Measurements from ENCODE around the gene IGSF3.

The IGSF3 gene

GRCh38 chr1:116679091-116679827 is 11.7 kb upstream of the IGSF3 start:
- no peaks in the 10 kb centered on the region for H3K9me3 ChIP-seq
- in situ Hi-C loops (cut with MboI; ENCODE audit: low sequenced_read_pairs): loop anchor here (10.0 kb wide), 1 partner anchor 104 kb away; the partner anchor contains the start of gene CD58
- no peaks in the 10 kb centered on the region for H3K4me1 ChIP-seq
- H3K36me3 ChIP-seq (replicated peaks): no peaks in the 10 kb centered on the region
- no peak for DNase-seq (ENCODE audit: low spot score in 2 of 2)
- no peak overlapping the region for H3K4me3 ChIP-seq
- peaks cover 2% of the 10 kb centered on the region; the same call in 1 of the 2 replicates for H3K27me3 ChIP-seq (ENCODE audit: low read depth)

GRCh38 chr1:116678732-116679090 is 11.2 kb upstream of the IGSF3 start:
- no peaks in the 10 kb centered on the region for H3K9me3 ChIP-seq
- H3K36me3 ChIP-seq (replicated peaks): no peaks in the 10 kb centered on the region
- no peaks in the 10 kb centered on the region for H3K4me1 ChIP-seq
- no peak for DNase-seq (ENCODE audit: low spot score in 2 of 2)
- H3K4me3 ChIP-seq: no peak overlapping the region
- H3K27me3 ChIP-seq (ENCODE audit: low read depth): peaks cover 2% of the 10 kb centered on the region; the same call in 1 of the 2 replicates
- in situ Hi-C loops (cut with MboI; ENCODE audit: low sequenced_read_pairs): loop anchor here (10.0 kb wide), 1 partner anchor 104 kb away; the partner anchor contains the start of gene CD58

- no peak for DNase-seq (ENCODE audit: low spot score in 2 of 2)
- H3K4me1 ChIP-seq: no peaks in the 10 kb centered on the region
- H3K27me3 ChIP-seq (ENCODE audit: low read depth): peaks cover 5% of the 10 kb centered on the region
- H3K9me3 ChIP-seq: no peaks in the 10 kb centered on the region
- no peak overlapping the region for H3K4me3 ChIP-seq
- no peaks in the 10 kb centered on the region for H3K36me3 ChIP-seq (replicated peaks)
- in situ Hi-C loops (cut with MboI; ENCODE audit: low sequenced_read_pairs): loop anchor here (10.0 kb wide), 1 partner anchor 103 kb away; the partner anchor contains the start of gene CD58
Observed at GRCh38 chr1:116677474-116678062, 10.0 kb upstream of the IGSF3 start.

DNA sequence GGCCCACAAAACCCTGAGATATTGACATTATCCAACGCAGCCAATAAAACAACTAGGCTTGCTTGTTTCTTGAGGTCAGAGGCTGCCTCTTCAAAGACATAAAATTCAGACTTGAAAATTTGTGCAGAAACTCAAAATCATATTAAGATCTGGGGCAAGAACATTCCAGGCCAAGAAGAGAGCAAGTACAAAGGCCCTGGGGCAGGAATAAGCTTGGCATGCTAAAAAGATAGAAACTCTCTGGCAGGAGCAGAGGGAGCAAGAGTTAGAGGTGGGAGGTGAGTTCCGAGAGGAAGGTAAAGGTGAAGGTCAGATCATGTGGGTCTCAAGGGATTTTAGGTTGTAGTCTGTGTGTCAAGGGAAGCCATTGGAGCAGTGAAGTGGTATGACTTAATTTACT is 8.8 kb upstream of the IGSF3 start:
- Histone ChIP-seq H3K27me3 (ENCODE audit: low read depth) (peaks cover 5% of the 10 kb centered on the region), H3K4me1 (no peaks in the 10 kb centered on the region), H3K4me3 (no peak overlapping the region), H3K9me3 (no peaks in the 10 kb centered on the region), H3K36me3 (replicated peaks) (no peaks in the 10 kb centered on the region)
- in situ Hi-C loops (cut with MboI; ENCODE audit: low sequenced_read_pairs): loop anchor here (10.0 kb wide), 1 partner anchor 101 kb away; the partner anchor contains the start of gene CD58
- no peak for DNase-seq (ENCODE audit: low spot score in 2 of 2)

DNA sequence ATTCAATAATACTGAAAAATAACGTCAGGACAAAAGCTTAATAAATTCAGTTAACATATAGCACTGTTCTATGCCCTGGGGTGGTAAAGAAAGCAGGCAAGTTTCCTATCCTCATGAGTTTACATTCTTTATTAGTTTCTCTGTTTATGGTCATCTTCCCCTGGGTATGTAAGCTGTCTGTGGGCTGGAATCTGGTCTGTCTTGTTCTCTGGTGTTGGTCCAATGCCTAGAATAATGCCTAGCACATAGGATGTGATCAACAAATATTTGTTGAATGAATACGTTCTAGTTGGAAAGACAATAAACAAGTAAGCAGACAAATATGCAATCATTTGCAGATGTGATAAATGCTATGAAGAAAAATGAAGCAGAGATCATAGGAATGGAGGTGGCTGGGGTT is 7.2 kb upstream of the IGSF3 start:
- in situ Hi-C loops (cut with MboI; ENCODE audit: low sequenced_read_pairs): loop anchor here (10.0 kb wide), 1 partner anchor 100 kb away; the partner anchor contains the start of gene CD58
- no peaks in the 10 kb centered on the region for H3K36me3 ChIP-seq (replicated peaks)
- no peaks in the 10 kb centered on the region for H3K9me3 ChIP-seq
- H3K27me3 ChIP-seq (ENCODE audit: low read depth): peaks cover 5% of the 10 kb centered on the region
- H3K4me3 ChIP-seq: no peak overlapping the region
- H3K4me1 ChIP-seq: no peaks in the 10 kb centered on the region
- no peak for DNase-seq (ENCODE audit: low spot score in 2 of 2)

DNA sequence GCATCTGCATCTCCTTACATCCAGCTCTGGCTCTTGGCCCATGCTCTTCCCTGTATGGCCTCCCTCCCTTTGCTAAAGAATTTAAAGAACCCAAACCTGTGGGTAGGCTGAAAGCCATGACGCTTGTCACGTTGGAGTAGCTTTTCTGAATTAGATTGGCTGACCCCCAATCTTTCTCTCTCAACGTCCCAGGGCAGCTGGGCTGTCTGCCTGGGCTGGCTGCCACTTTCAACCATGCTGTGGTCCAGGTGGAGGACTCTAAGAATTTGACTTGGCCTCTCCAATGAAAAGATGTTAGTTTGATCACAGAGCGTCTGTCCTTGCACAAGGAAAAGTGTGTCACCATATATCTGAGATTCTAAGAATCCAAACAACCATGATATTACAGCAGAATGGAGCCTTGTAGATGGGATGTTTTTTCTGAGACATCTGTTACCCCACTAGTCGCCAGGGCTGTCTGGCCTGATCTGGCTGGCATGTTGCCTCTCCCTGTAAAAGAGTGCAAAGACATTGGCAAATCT is 6.5 kb upstream of the IGSF3 start:
- H3K4me3 ChIP-seq: no peak overlapping the region
- no peaks in the 10 kb centered on the region for H3K36me3 ChIP-seq (replicated peaks)
- H3K4me1 ChIP-seq: no peaks in the 10 kb centered on the region
- in situ Hi-C loops (cut with MboI; ENCODE audit: low sequenced_read_pairs): loop anchor here (10.0 kb wide), 1 partner anchor 99 kb away; the partner anchor contains the start of gene CD58
- no peak for DNase-seq (ENCODE audit: low spot score in 2 of 2)
- peaks cover 5% of the 10 kb centered on the region for H3K27me3 ChIP-seq (ENCODE audit: low read depth)
- no peaks in the 10 kb centered on the region for H3K9me3 ChIP-seq

- in situ Hi-C loops (cut with MboI; ENCODE audit: low sequenced_read_pairs): loop anchor here (10.0 kb wide), 1 partner anchor 97 kb away; the partner anchor contains the start of gene CD58
- Histone ChIP-seq H3K4me3 (no peak overlapping the region), H3K27me3 (ENCODE audit: low read depth) (peaks cover 3% of the 10 kb centered on the region), H3K36me3 (replicated peaks) (no peaks in the 10 kb centered on the region), H3K4me1 (peaks cover 2% of the 10 kb centered on the region; the same call in 1 of the 2 replicates), H3K9me3 (no peaks in the 10 kb centered on the region)
- no peak for DNase-seq (ENCODE audit: low spot score in 2 of 2)
Observed at GRCh38 chr1:116671912-116672311, 4.4 kb upstream of the IGSF3 start.

DNA sequence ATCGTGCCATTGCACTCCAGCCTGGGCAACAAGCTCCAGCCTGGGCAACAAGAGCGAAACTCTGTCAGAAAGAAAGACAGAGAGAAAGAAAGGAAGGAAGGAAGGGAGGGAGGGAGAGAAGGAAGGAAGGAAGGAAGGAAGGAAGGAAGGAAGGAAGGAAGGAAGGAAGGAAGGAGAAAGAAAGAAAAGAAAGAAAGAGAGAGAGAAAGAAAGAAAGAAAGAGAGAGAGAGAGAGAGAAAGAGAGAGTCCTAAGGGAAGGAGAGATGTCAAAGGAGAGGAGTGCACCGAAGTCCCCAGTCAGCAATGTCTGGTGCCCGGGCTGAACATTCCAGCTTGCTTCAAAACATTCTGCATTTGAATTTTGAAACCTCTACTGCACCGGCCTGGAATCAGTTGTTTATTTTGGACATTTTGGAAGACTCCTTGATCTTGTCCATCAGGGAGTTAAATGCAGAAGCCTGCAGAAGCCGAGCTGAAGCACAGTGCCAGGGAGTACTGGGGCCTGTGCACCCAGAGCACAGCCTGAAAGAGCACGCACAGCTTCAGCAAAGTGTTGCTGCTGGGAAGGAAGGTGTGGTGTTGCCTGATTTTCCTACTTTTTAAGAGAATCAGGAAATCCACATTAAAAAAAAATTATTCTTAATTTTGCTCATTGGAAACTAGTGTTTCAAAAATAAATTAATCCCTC is 3.7 kb upstream of the IGSF3 start:
- no peak overlapping the region for H3K4me3 ChIP-seq
- H3K27me3 ChIP-seq (ENCODE audit: low read depth): peaks cover 3% of the 10 kb centered on the region
- no peak for DNase-seq (ENCODE audit: low spot score in 2 of 2)
- H3K4me1 ChIP-seq: peaks cover 9% of the 10 kb centered on the region
- in situ Hi-C loops (cut with MboI; ENCODE audit: low sequenced_read_pairs): loop anchor here (10.0 kb wide), 1 partner anchor 96 kb away; the partner anchor contains the start of gene CD58
- H3K36me3 ChIP-seq (replicated peaks): no peaks in the 10 kb centered on the region
- H3K9me3 ChIP-seq: no peaks in the 10 kb centered on the region

GRCh38 chr1:116668277-116668676 is 744 bp upstream of the IGSF3 start:
- DNase-seq (ENCODE audit: low spot score in 2 of 2): no peak
- H3K9me3 ChIP-seq: no peaks in the 10 kb centered on the region
- no peaks in the 10 kb centered on the region for H3K36me3 ChIP-seq (replicated peaks)
- peaks cover 9% of the 10 kb centered on the region for H3K4me1 ChIP-seq
- in situ Hi-C loops (cut with MboI; ENCODE audit: low sequenced_read_pairs): no loop called here
- no peak overlapping the region for H3K4me3 ChIP-seq
- H3K27me3 ChIP-seq (ENCODE audit: low read depth): peaks cover under 1% of the 10 kb centered on the region; the same call in 1 of the 2 replicates

GRCh38 chr1:116667078-116667574 is 407 bp downstream of the IGSF3 start:
- Histone ChIP-seq H3K27me3 (ENCODE audit: low read depth) (no peaks in the 10 kb centered on the region), H3K36me3 (replicated peaks) (no peaks in the 10 kb centered on the region), H3K4me1 (peaks cover 9% of the 10 kb centered on the region), H3K4me3 (peak overlapping the region; percentile 68), H3K9me3 (no peaks in the 10 kb centered on the region)
- in situ Hi-C loops (cut with MboI; ENCODE audit: low sequenced_read_pairs): no loop called here
- peak; percentile 24 to 46 for DNase-seq (ENCODE audit: low spot score in 2 of 2)

DNA sequence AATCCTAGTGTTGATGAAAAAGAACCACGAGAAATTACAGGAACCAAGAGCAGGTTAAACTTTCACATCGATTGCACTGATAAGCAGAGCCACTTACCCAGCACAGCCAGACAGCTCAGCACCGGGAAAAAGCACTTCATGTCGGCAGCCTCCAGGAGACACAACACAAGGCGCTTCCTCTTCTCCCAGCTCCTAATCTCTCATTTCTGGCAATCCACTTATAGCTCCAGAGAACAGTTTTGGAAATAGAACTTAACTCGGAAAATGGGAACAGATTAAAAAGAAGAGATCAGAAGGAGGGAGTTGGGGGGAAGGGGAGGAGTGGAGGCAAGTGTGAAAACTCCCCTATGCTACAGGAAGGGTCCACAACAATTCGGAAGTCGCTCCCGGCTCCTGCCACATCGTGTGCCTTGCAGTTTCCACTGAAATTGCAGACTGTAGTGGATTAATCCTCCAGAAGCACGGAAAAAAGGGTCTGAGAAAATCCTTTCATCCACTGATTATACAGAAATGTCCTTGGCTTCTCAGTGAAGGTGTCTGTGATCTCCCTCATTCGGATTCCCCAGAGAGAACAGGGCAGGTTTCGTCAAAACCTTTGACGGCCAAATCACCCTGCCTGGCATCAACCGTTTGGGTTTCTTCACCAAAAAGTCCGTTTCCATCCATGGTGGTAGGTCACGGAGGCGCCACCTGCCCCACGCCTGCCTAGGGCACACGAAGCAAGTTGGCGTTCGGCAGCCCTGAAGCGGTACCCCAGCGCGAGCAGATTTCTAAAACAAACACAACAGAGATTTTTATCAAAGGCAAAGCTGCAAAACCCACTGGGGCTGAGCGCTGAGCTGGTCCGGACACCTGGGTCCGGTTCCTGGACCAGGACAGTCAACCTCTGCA is 1.1 kb downstream of the IGSF3 start:
- Histone ChIP-seq H3K36me3 (replicated peaks) (no peaks in the 10 kb centered on the region), H3K27me3 (ENCODE audit: low read depth) (no peaks in the 10 kb centered on the region), H3K9me3 (no peaks in the 10 kb centered on the region), H3K4me3 (peak overlapping the region; percentile 68), H3K4me1 (peaks cover 9% of the 10 kb centered on the region)
- in situ Hi-C loops (cut with MboI; ENCODE audit: low sequenced_read_pairs): no loop called here
- DNase-seq (ENCODE audit: low spot score in 2 of 2): peak in 1 of 2 experiments; percentile 22

GRCh38 chr1:116664978-116665371 is 2.6 kb downstream of the IGSF3 start:
- H3K36me3 ChIP-seq (replicated peaks): no peaks in the 10 kb centered on the region
- H3K4me3 ChIP-seq: no peak overlapping the region
- H3K9me3 ChIP-seq: no peaks in the 10 kb centered on the region
- in situ Hi-C loops (cut with MboI; ENCODE audit: low sequenced_read_pairs): no loop called here
- peaks cover 9% of the 10 kb centered on the region for H3K4me1 ChIP-seq
- no peaks in the 10 kb centered on the region for H3K27me3 ChIP-seq (ENCODE audit: low read depth)
- no peak for DNase-seq (ENCODE audit: low spot score in 2 of 2)

All from HAP-1 (cell line).